HG03025 (cell line): ENCODE measurements around the gene MPO.

Experiments
- ATAC-seq: cut with Tn5 transposase; IDR thresholded peaks from one replicate; pipeline ENCODE4 v1.9.1; 2021; ENCODE audit warnings: mild to moderate bottlenecking, moderate library complexity; ENCODE audit not compliant: unreplicated experiment, low FRiP score

MPO gene

DNA sequence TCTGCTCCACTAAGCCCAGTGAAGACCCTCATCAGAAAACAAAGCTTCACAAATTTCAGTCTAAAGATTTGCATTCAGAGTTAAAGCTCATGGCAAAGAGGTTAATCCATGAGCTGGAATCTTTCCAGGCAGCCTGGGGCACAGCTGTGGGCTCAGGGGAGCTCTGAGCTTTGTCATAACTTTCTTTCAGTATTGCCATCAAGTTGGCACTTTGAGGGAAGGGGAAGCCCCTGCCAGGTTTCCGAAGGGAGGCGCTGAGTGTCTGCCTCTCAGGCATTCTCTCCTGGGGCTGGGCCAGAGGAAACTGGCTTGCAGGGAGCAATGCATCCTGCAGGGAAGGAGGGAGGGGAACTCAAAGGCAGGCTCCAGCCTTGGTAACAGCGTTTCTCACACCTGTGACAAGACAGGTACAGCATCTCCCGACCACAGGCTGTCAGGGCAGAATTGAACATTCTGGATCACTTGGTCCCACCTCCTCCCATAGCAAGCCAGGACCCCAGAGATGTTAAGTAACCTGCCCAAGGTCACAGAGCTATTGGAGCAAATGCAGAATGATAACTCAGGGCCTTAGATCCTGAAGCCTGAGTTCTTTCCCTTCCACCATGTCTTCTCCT lies 38.5 kb downstream of the MPO start:
- ATAC-seq = no peak

DNA sequence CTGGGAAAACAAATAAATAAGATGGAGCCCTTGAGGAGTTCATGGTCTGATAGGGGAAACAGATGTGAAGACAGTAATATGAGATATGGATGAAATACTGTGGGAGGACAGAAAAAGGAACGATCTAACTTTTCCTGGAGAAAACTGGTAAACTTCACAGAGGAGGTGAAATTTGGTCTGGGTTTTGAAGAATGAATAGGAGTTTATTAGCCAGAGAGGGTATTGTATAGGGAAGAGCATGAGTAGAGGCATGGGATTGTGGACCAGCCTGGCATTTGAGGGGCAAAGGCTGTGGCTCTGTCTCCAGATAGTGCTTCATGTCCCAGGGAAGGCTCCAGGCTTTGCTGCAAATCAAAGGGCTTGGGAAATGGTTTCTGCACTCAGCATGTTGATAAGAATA lies 40.7 kb downstream of the MPO start:
- ATAC-seq = no peak

DNA sequence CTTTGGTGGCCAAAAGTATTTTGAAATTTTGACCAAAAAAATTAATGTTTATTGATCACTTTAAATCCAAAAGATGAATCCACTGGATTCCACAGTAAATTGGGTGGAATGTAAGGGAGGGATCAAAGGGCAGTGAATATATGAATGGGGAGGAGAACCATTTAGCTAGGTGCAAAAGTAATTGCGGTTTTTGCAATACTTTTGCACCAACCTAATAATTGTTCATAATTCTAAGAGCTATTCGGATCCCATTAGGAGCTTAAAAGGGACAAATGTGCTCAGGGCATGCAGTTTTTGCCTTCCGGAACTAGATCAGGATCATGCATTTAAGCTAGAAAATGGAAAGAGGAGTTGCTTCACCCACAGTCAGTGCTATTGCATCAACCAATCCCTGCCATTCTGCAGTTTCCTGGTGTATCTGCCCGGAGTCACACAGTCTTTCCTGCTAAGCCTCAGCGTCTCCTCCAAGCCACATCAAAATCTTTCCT lies 42.5 kb downstream of the MPO start, which contains the start of gene LPO:
Gene LPO (plus strand): TSS at position 438 of the 488 bp plus-strand sequence. CDS start 4,396 bp downstream, outside the sequence.
- no peak for ATAC-seq

DNA sequence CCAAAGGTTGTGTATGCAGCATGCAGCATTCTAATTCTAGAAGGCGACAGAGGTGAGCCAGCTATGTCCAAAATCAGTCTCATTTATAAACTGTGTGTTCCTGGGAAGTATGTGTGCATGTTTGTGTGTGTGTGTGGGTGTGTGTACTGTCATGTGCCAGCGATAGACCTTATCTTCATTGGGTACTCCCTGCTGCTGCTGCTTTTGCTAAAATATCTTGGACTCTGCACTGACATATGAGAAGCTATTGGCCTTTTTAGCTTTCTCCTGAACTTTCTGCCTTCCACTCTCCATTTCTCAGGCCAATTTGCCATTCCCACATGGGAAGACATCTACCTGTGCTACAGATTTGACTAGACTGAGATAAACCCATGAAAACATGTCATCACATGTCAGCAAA lies 44.3 kb downstream of the MPO start:
- ATAC-seq = no peak

DNA sequence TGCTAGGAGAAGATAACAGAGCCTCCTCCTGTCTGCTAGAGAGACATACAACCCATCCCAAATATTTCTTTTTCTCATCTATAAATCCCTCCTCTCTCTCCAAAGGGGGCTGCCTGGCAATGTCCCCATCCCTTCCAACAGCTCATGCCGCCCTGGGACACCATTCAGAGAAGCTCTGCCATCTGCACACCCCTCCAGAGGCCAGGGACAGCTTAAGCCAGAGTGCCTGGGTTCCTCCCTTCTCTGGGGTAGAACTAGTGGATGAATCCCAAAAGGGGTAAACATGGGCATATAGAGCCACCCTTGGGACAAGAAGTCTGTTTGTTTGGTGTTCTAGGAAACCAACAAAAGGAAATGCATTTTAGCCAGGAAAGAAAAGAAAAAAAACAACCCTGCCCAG lies 44.9 kb downstream of the MPO start:
- no peak for ATAC-seq

DNA sequence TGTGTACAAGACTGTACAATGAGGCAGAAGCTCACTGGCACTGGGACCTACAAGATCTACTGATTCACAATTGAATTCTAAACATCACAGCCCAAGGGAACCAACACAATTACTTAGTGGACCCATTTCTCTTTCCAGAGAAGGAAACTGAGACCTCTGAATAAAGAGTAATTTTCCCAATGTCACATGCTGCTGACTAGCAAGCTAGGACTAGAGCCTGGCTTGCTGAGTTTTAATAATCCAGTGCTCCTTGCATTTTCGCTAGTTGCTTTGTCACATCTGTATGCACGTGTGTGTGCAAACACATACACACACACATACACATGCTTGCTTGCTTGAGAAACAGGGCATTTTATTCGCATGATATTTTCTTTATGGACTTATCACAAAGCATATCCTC lies 46.2 kb downstream of the MPO start:
- ATAC-seq = no peak

DNA sequence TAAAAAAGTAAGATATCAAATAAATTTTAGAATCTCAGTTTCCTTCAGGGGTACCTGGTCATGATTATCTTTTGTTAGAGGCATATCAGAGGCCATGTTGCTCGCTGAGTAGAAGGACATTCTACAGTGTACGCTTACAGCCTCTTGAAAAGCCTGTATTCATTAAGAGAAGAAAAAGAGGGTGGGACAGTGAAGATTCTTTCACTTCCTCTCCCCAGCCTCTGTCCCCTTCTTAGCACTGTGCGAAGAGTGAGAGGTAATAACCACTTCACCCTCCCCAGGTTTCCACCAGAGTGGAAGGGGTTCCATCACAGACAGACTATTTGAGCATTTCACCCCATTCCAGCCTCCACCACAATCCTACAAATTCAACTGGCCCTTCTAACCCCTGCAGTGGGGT lies 47.2 kb downstream of the MPO start:
- peak; percentile 58 for ATAC-seq

DNA sequence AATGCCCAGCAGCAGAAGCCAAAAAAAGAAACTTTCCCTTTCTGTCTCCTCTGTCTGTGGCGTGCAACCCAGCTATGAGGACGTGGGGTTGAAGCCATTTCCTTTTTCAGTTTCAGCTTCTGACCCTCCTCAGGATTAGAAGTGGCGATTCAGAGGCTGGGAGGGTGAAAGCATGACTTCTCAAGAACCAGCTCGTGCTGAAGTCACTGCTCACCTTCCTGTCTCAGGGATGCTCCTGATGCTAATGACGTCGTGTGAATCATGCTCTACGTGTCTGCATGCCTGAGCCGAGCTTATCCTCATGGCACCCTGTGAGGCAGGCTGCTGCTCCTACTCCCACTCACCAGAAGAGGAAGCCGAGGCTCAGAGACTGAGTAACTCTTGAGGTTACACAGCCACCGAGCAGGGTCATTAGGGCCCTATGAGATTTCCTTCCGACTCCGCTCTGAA lies 48.0 kb downstream of the MPO start:
- ATAC-seq = no peak

DNA sequence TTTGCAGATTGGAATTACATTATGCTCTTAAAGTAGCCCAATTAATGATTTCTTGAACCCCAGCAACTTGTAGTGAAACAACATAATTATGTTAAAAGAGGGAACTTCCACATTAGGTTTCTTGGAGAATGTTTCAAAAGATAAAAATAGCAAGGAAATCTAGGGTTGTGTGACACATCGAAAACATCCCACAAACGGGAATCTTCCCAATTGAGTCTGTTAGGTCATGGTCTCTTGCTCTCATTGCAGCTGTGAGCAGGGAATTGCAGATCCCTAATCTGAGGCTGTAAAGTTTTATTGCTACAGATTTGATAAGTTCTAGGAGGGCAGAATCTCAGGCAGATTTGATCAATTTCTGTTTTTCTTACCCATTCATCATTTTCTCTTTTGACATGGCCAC lies 49.1 kb downstream of the MPO start:
- no peak for ATAC-seq

DNA sequence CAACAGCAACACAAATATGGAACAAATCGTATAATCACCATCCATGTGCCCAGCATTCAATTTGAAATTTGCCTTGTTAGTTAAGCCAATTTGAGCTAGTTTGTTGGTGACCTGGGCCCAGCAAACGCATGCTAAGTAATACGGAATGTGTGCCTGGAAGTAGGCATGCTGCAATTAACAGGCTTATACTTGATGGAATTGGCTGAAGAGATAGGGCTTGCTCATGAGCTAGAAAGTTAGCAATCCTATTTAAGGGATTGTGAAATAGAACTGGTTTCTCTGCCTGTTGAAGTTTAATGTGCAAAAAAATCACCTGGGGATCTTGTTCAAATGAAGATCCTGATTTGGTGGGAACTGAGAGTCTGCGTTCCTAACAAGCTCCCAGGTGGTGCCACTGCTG lies 50.9 kb downstream of the MPO start:
- ATAC-seq = no peak

DNA sequence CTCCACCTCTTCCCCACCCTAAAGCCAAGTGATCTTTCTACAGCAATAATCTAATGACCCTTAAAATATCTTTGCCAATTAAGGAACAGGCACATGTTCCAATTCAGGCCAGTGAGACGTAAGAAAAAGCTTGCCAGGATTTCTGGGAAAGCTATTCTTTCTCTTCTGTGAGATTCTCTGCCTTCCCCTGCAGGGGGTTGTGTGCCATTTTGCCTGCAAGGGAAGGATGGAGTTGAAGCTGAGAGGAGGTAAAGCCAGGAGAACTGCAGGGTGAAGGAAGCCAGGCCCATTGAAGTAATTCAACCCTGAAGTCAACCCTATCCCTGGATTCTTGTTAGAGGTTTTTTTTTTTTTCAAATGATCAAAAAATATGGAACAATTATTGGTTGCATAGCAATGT lies 51.4 kb downstream of the MPO start:
- ATAC-seq = no peak

DNA sequence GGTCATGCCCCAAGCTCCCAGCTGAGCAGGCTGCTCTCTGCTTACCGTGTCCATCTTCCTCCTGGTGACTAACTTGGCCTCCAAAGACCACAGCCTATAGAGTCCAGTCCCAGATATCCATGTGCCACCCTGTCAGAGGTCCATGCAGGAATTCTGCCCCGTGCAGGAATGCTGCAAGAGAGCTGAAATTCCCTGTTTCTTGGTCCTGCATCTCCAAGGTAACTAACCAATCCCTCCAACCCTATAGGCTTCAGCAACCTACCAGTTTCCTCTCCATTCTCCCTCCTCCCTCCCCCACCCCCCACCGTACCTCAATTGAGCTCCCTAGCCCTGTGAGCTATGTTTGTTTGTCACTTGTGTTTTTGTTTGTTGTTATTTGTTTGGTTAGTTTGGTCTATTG lies 52.1 kb downstream of the MPO start:
- ATAC-seq = no peak

DNA sequence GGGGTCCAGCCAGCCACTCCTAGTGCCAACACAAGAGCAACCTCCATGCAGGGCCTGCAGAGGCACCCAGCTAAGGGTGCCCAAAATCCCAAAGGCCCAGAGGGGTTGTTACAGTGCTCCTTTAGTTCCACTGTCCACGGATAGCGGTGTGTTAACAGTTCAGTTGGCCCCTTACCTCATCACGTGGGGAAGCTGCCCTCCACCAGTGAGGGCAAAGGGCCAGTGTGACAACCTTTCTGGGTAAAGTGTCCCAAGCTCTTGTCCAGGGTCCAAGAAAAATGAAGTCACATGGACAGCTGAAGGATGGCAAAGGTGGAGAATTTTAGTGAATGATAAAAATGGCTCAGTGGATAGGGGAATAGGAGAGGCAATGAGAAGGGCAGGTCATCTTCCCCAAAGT lies 53.0 kb downstream of the MPO start:
- no peak for ATAC-seq

DNA sequence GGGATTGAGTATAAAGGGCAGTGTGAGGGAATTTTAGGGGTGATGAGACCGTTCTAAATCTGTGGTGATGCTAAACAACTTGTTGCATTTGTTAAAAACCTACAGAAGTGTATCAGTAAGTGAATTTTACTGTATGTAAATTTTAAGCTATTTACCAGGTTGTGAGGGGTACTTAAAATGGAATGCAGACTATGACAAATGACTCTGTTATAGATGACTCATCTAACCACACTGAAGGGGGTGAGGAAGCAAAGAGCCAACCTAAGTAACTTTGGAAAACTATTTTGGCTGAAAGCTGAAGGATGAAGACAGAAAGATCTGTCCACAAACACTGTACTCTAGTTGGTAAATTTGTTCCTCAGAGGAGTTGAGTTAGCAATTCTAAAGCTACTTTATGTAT lies 56.4 kb downstream of the MPO start:
- no peak for ATAC-seq
